NCI-H2081 treated with DMSO at 0.1 percent for 48 hours (cell line): ENCODE results near the gene PI4K2B.
"Not testable (repeated sequence)": the region's sequence is repeated elsewhere in the genome, so short reads cannot be mapped to it uniquely, and the experiment has no call there.

ENCODE experiments used
- DNase-seq: peaks from one replicate; lab custom pipeline; 2025; lab: John Stamatoyannopoulos, UW

The PI4K2B gene

GRCh38 chr4:25242195-25242594 lies 8.4 kb downstream of the PI4K2B start:
- DNase-seq, result not testable (repeated sequence)

- DNase-seq, result no peak
These were observed 11.3 kb downstream of the PI4K2B start for GRCh38 chr4:25245181-25245580.

GRCh38 chr4:25246680-25247611 lies 13.1 kb downstream of the PI4K2B start:
- DNase-seq, result no peak

DNA sequence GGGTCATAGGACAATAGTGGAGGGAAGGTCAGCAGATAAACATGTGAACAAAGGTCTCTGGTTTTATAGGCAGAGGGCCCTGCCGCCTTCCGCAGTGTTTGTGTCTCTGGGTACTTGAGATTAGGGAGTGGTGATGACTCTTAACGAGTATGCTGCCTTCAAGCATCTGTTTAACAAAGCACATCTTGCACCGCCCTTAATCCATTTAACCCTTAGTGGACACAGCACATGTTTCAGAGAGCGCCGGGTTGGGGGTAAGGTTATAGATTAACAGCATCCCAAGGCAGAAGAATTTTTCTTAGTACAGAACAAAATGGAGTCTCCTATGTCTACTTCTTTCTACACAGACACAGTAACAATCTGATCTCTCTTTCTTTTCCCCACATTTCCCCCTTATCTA lies 15.0 kb downstream of the PI4K2B start:
- DNase-seq, result not testable (repeated sequence)

- not testable (repeated sequence) for DNase-seq
These were observed 15.7 kb downstream of the PI4K2B start for GRCh38 chr4:25249494-25249893.

DNA sequence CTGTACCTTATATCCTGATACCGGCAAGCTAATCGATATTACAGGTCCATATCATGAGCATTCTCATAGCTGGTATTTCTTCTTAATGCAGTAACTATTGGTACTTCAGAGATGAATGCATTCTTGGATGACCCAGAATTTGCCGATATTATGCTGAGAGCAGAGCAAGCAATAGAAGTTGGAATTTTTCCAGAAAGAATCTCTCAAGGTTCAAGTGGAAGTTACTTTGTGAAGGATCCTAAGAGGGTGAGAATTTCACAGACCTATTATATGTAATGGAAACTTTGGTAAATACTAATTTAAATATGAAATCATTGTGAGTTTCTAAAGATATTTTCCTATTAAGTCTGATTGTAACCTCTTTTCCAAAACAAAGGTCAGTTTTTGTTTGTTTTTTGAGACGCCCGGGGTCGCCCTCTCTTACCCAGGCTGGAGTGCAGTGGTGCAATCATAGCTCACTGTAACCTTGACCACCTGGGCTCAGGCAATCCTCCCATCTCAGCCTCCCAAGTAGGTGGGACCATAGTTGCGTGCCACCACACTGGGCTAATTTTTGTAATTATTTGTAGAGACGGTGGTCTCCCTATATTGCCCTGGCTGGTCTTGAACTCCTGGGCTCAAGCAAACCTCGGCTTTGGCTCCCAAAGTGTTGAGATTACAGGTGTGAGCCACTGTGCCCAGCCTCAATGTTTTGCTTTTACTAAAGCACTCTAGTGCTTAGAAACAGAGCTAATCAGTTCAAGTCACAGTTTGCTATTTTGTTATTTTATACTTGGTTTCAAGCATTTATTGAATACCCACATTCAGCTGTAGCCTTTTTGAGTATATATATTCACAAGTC lies 18.6 kb downstream of the PI4K2B start:
- DNase-seq, result no peak

GRCh38 chr4:25253071-25253445 lies 19.2 kb downstream of the PI4K2B start:
- no peak for DNase-seq

- DNase-seq, result not testable (repeated sequence)
These were observed 20.0 kb downstream of the PI4K2B start for GRCh38 chr4:25253786-25254185.

GRCh38 chr4:25258980-25259578 lies 25.2 kb downstream of the PI4K2B start:
- no peak for DNase-seq

- no peak for DNase-seq
These were observed 38.0 kb downstream of the PI4K2B start for GRCh38 chr4:25271866-25272265.

- no peak for DNase-seq
These were observed 46.4 kb downstream of the PI4K2B start for GRCh38 chr4:25280210-25280609.

- no peak for DNase-seq
These were observed 50.1 kb downstream of the PI4K2B start for GRCh38 chr4:25283948-25284347.

GRCh38 chr4:25284466-25284865 lies 50.6 kb downstream of the PI4K2B start:
- no peak for DNase-seq

DNA sequence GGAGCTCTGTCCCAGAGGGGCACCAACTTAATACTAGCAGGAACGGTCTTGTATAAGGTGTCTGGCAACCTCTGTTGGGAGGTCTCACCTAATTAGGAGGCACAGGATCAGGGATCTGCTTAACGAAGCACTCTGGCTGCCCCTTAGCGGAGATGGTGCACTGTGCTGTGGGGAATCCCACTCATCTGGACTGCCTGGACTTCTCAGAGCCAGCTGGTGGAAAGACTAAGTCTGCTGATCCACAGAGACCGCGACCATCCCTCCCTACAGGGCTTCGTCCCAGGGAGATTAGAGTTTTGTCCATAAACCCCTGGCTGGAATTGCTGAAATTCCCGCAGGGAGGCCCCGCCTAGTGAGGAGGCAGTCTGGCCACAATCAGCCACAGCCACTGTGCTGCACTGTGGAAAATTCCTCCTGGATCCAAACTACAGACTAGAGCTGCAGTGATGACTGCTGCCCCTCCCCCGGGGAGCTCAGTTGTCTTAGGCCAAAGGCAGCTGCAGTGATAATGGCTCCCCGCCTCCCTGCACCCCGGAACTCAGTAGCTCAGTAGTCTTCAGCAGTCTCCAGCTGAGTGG lies 56.7 kb downstream of the PI4K2B start:
- no peak for DNase-seq

DNA sequence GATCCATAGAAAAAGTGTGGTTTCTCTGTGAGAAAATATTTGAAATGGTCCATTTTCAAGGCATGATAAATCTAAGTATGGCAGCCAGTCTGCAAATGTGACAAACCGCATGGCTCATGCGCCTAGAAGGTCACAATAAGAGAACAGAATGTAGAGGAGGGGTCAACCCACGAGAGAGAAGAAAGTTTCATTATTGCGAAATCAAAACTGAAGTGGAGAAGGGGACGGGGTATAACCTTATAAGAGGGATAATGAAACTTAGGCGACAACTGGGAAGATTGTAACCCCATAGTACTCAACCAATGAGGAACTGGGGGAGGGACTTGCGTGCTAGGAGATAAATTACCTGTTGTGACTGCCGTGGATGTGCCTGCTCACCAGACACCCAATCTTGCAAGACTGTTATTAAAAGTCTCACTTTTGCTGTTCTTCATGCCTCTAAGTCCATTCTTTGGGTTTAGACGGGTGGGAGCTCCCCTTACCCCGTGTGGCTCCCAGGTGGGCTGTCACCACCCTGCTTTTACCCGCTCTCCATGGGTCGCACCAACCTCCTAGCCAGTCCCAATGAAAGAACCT lies 57.4 kb downstream of the PI4K2B start:
- no peak for DNase-seq

GRCh38 chr4:25297528-25298242 lies 63.9 kb downstream of the PI4K2B start:
- DNase-seq, result no peak

DNA sequence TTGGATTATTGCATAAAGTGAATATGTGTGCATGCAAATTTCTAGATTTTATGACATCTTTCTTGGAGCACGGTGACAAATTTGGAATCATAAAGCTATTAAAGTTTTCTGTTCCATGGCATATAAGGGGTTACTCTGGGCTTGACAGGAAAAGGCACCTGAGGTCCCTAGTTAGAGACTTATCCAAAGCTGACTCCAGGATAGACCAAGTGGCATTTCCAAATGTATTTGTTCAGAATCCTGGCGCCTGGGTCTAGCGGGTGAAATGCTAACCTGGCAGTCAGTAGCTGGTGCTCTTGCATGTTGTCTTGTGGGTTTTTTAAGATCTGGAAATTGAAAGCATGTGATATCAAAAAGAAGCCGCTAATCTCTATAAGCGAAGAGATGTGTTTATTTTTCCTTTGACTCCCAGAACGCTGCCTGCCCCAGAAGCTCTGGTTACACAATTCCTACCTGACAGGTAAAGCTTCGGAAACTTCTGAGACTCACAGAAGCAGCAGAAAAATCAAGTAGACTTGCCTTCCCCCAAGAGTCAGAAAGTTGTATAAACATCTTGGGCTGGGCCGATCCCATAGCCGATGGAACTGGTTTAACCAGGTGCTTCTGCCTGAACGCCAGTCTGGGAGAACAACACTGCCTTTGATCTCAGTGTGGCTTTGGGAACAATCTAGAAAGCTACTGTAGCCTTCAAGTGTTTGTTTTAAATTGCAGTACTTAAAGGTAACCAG lies 65.8 kb downstream of the PI4K2B start:
- DNase-seq, result no peak

- DNase-seq, result no peak
These were observed 67.6 kb downstream of the PI4K2B start for GRCh38 chr4:25301471-25301870.

- DNase-seq, result no peak
These were observed 68.8 kb downstream of the PI4K2B start for GRCh38 chr4:25302626-25303025.

GRCh38 chr4:25303578-25303977 lies 69.7 kb downstream of the PI4K2B start:
- DNase-seq, result no peak
